GM18951 (cell line): ENCODE measurements around the gene TAF4B.
"Not testable (repeated sequence)": the region's sequence is repeated elsewhere in the genome, so short reads cannot be mapped to it uniquely, and the experiment has no call there.

Experiments used
- POLR2A ChIP-seq: IDR thresholded peaks from 4 replicates; pipeline ENCODE4 v1.6.1; 2011; ENCODE audit warnings: mild to moderate bottlenecking; ENCODE audit not compliant: insufficient read length, insufficient read depth; ENCODE audit errors: extremely low read depth
- in situ Hi-C: fragments of 300-500 bp; cut with MboI; formaldehyde crosslinking; loops from one replicate; pipeline ENCODE4 v1.12.0; 2022; ENCODE audit warnings: low sequenced_read_pairs, mixed read lengths, inconsistent platforms; ENCODE audit not compliant: unreplicated experiment

The TAF4B gene

DNA sequence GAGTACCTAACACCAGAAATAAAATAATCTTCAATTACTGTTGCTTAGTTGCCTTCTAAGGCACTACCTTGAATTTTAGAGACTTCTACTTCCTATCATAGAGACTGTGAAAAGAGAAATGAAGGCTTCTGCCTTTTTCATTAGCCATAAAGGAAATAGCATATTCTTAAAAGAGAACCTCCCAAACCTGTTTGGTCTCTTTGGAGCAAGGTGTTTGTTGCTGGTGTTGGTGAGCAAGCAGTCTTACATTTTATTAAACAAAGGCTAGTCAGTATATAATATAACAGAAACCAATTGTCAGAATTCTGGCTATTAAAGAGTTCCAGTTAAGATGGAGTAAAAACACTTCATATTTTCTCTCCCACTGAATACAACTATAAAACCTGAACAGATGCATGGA lies 116.4 kb downstream of the TAF4B start:
- in situ Hi-C loops = no loop called here
- no peak for TF ChIP-seq POLR2A

DNA sequence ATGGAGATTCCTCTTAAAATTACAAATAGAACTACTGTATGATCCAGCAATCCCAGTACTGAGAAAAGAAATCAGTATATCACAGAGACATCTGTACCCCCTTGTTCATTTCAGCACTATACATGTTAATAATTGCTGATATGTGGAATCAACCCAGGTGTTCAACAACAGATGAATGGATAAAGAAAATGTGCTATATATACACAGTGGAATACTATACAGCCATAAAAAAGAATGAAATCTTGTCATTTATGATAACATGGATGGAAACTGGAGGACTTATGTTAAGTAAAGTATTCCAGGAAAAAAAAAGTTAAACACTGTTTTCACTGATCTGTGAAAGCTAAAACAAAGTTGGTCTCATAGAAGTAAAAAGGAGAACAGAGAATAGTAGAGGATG lies 124.7 kb downstream of the TAF4B start:
- in situ Hi-C loops = no loop called here
- TF ChIP-seq POLR2A = no peak

DNA sequence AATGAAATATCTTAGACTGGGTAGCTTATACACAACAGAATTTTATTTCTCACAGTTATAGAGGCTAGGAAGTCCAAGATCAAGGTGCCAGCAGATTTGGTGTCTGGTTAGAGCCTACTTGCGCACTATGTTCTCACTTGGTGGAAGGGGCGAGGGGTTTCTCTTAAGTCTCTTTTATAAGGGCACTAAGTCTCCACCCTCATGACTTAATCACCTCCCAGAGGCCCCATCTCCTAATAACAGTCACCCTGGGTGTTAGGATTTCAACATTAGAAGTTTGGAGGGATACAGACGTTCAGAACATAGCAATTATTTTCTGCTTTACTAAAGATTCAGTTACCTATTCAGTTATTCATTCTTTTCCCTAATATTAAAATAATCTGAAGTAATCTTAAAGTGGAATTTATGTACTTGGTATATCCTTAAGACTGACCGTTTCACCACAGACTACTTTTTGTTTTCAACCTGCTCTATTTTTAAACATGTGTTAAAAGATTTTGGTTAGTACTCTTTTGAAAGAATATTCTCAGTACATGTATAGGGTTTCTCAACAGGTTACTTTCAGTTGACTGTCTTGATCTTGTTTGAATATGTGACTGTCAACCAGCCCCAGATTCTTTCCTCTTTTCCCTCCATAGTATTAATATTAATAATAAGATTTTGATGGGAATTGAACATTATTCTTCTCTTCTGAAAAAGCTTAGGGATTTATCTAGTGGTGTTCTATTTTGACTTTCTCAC lies 130.0 kb downstream of the TAF4B start:
- TF ChIP-seq POLR2A = no peak
- in situ Hi-C loops = no loop called here

DNA sequence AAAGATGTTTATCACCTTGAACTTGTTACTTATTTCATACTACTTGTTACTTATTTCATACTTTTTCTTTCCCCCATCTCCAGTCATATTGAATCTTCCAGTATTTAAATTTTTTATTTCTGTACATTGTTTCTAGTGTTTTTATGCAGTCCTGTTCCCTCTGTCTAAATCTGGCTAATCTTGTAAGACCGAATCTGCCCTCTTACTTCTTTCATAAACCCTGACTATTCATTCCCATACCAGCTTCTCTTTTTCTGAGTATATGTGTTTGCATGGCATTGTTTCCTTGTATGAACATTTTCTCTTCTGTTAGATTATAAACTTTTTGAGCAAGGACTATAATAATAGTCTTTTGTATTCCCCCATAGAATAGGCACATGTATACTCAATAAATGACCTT lies 131.7 kb downstream of the TAF4B start:
- TF ChIP-seq POLR2A = no peak
- in situ Hi-C loops = no loop called here

DNA sequence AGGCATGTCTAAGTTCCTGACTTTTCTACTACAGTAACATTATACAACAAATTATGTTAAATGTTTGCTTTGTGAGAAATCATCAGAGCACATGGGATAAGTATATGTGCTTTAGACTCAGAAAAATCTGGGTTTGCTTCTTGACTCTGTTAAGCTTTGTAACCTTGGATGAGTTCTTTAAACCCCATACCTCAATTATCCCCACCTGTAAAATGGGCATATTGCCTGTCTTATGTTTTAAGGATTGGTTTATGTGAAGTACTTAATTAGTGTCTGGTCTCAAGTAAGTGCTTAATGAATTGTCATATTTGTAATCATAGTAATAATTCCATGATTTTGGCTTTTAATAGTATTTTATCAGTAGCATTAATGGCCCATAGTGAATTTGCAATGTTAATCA lies 135.8 kb downstream of the TAF4B start:
- in situ Hi-C loops = no loop called here
- TF ChIP-seq POLR2A = no peak

GRCh38 chr18:26367425-26367824 lies 141.2 kb downstream of the TAF4B start:
- no peak for TF ChIP-seq POLR2A
- in situ Hi-C loops = no loop called here

DNA sequence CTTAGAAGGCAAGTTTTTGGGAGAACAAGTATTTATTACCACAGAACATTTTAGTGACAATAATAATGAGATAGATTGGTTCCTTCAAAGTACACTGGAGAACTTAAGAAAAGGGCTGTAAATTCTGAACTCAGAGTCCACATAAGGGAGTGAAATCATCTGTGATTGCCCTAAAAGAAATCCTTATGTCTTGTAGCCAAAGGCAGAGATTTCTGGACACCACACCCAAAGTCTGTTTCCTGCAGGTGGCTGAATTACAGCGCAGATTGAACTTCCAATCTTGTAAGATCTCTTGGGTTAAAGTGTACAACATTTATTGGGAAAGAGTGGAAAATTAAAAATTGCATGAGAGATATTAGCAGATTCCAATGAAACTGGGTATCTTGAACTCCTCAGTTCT lies 143.8 kb downstream of the TAF4B start:
- in situ Hi-C loops = no loop called here
- TF ChIP-seq POLR2A = no peak

- in situ Hi-C loops = no loop called here
- no peak for TF ChIP-seq POLR2A
Measured at GRCh38 chr18:26376105-26376504, 149.9 kb downstream of the TAF4B start.

DNA sequence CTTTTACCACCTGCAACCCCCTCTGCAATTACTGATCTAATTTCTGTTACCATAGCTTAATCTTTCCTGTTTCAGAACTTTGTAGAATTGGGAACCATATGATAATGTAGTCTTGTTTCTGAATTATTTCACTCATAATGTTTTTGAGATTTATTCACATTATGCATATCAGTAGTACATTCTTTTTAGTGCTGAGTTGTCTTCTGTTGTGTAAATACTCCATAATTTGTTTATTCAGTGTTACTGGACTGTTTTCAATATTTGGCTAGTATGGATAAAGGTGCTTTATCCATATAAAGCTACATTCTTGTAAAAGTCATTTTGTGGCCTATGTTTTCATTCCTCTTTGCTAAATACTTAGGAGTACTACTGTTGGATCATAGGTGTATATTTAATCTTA lies 152.5 kb downstream of the TAF4B start:
- in situ Hi-C loops = no loop called here
- TF ChIP-seq POLR2A = no peak

- in situ Hi-C loops = not testable (repeated sequence)
Measured at GRCh38 chr18:26381555-26381954, 155.3 kb downstream of the TAF4B start.

- in situ Hi-C loops = no loop called here
Measured at GRCh38 chr18:26383454-26384270, 157.4 kb downstream of the TAF4B start.

GRCh38 chr18:26386002-26386401 lies 159.8 kb downstream of the TAF4B start:
- in situ Hi-C loops = no loop called here
- no peak for TF ChIP-seq POLR2A

More at GRCh38 chr18:26383454-26384270, 157.4 kb downstream of the TAF4B start:
- TF ChIP-seq POLR2A = no peak

DNA sequence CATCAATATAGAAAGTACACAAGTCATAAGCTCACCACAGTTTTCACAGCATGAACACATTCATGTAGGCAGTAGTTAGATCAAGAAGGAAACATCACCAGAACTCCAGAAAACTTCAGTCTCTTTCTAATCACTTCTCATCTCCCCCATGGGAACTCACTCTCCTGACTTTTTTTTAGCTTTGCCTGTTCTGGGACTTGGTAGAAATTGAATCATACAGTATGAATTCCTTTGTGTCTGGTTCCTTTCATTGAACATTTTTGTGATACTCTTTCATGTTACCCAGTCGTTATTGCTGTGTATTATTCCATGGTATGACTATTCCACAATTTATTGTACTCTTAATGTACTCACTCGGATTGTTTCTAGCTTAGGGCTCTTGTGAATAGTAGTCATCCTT lies 160.2 kb downstream of the TAF4B start:
- TF ChIP-seq POLR2A = no peak
- in situ Hi-C loops = no loop called here

DNA sequence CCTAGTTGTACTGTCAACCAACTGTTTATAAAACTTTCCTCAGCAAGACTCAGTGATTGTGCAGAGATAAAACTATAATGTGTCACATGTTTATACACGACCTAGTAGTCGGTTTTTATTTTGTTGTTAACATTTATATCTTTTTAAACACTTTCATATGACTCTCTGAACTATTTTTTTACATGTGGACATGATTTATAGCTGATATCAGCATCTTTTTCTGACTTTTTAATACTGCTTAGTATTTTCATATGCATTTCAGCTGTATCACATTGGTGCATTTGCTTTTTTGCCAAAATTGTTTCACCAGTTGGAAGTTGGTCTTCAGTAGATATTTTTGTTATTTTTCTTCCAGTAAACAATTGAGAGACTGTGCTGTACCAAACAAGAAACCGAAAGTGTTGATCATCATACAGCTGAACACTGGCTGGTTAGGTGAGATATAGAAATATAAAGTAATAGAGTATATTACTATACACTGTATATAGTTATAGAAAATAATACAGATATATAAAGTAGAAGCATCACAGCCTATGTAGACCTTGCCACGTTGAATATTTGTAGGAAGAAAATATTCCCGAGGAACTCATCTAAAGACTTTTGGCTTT lies 167.9 kb downstream of the TAF4B start:
- in situ Hi-C loops = no loop called here
- TF ChIP-seq POLR2A = no peak
